Calu3 (cell line): ENCODE measurements around the gene MFSD12. TPM values are rescaled to one million over a fixed set of nuclear protein-coding genes. Genes with fewer than 3 reads are reported as not detected.

ENCODE experiments used
- BruUV-seq: library from RNA; stranded (reverse); fragments of 400-500 nt; replicated peaks from 2 replicates; lab custom pipeline; 2021; lab: Mats Ljungman, UMichigan
- CTCF ChIA-PET: fragments of 300-600 bp; sonication (Branson Sonifier 250); formaldehyde crosslinking; loops from one replicate; lab custom pipeline; 2022; ENCODE audit warnings: antibody characterized with exemption; lab: Charles Lee
- DNase-seq: peaks from one replicate; pipeline ENCODE4 v3.0.0; 2022
- H3K27ac Mint-ChIP-seq: one replicate; pipeline ENCODE4 v1.8.0; 2022; ENCODE audit warnings: mixed read lengths; ENCODE audit not compliant: unreplicated experiment
- H3K27me3 Mint-ChIP-seq: one replicate; pipeline ENCODE4 v1.8.0; 2022; ENCODE audit warnings: mixed read lengths; ENCODE audit not compliant: unreplicated experiment
- H3K36me3 Mint-ChIP-seq: one replicate; pipeline ENCODE4 v1.8.0; 2022; ENCODE audit warnings: mild to moderate bottlenecking, moderate library complexity, mixed read lengths; ENCODE audit not compliant: insufficient read depth, unreplicated experiment
- H3K4me1 Mint-ChIP-seq: one replicate; pipeline ENCODE4 v1.8.0; 2022; ENCODE audit warnings: mild to moderate bottlenecking, low read depth, mixed read lengths; ENCODE audit not compliant: unreplicated experiment
- H3K4me3 Mint-ChIP-seq: one replicate; pipeline ENCODE4 v1.8.0; 2022; ENCODE audit warnings: mild to moderate bottlenecking, low read depth, moderate library complexity, mixed read lengths; ENCODE audit not compliant: unreplicated experiment
- H3K9me3 Mint-ChIP-seq: one replicate; pipeline ENCODE4 v1.8.0; 2022; ENCODE audit warnings: low read depth, mixed read lengths; ENCODE audit not compliant: unreplicated experiment
- CTCF ChIP-seq: fragments of 200-600 bp; IDR thresholded peaks from one replicate; pipeline ENCODE4 v1.8.0; 2022; ENCODE audit warnings: antibody characterized with exemption; ENCODE audit not compliant: unreplicated experiment
- intact Hi-C: fragments of 100-400 bp; cut with micrococcal nuclease; formaldehyde crosslinking; loops from one replicate; pipeline ENCODE4 v1.10.0; 2022; ENCODE audit not compliant: unreplicated experiment
- total RNA-seq: library from RNA; stranded (reverse); gene quantifications from 2 replicates; pipeline ENCODE4 v1.2.3, GENCODE V29; 2022

Gene MFSD12
- total RNA-seq, 1 experiment from 2014 or later = 105 TPM

DNA sequence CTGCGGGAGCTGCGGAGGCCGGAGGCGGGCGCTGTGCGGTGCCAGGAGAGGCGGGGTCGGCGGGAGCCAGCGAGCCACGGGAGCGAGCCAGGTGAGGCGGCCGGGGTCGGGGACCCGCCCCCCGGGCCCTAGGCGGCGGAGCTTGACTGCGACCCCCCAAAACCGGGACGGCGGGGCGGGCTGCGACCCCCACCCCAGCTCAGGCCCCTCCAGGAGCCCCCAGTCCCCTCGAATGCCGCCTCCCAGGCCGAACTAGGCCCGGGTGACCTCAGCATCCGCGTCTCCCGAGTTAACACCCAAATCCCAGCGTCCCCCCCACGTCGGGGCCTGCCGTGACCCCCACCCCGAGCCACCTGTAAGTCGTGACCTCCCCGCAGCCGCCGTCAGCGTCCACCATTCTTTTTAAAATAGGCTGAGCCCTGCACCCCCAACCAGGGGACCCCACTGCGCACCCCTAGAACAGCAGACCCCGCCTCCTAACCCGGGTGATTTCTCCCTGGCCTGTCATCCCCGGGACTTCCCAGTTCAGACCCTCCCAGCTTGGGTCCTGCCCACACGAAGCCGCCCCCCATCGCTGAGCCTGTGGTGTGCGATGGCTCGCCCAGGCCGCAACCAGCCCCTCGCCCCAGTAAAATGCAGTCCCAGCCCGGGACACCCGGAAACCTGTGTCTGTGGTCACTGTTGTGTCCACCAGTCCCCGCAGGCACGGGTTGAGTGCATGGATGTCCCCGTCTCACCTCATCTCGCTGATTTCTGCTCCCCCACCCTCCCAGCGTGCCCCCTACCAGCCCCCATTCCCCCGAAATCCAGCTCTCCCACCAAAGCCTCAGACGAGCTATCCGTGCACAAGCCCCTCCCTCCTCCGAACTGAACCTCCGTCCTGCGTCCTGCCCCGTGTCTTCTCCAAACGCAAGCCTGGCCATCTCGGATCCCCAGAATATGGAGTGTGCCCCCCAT lies 50.7 kb downstream of the MFSD12 start:
- Mint-ChIP-seq H3K27ac (peak overlapping the region; percentile 69), H3K4me3 (peak overlapping the region; percentile 92), H3K36me3 (peaks cover 28% of the 10 kb centered on the region), H3K4me1 (peaks cover 8% of the 10 kb centered on the region), H3K9me3 (no peaks in the 10 kb centered on the region), H3K27me3 (no peaks in the 10 kb centered on the region)
- TF ChIP-seq CTCF = no peak
- CTCF ChIA-PET = interaction anchor here (0.6 kb wide), 1 partner anchor 1065 kb away, joined by 5 read pairs; no protein-coding TSS in a partner anchor
- intact Hi-C loops = no loop called here
- no peak for DNase-seq
- BruUV-seq = no TSS peak

DNA sequence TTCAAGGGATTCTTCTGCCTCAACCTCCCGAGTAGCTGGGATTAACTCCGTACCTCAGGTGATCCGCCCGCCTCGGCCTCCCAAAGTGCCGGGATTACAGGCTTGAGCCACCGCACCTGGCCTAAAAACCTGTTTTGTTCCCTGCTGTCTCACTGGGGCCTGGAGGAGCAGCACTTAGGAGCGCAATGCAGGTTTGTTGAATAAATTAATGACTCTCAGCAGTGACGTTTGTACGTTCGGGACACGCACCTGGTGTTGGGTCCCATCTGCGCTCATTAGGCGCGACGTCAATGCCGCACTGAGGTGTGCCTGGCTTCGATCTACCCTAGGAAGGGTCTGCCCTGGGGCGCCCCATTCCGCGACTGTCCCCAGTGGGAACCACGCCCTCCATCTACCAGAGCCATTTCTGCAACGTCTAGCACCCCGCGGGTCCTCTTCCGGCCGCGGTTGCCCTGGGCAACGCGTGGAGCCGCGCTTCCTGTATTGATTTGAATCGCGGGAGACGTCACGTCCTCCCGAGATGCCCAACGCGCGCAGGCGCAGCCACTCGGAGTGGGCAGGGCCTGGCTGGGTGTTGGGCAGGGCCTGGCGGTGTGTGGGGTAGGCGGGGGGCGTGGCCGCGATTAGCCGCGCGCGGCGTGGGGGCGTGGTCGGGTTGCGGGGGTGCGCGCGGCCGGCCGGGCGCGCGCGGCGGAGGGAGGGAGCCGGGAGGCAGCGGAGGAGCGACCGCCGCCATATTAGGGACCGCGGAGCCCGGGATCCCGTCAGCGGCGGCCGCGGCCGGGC lies 51.6 kb downstream of the MFSD12 start, which contains the start of gene FZR1:
FZR1 (plus strand) TSS at position 714 of the 786 bp plus-strand sequence. CDS start 16,679 bp downstream, outside the sequence.
- intact Hi-C loops = no loop called here
- TF ChIP-seq CTCF = no peak
- no peaks in the 10 kb centered on the region for H3K27me3 Mint-ChIP-seq
- DNase-seq = peak; percentile 97
- TSS peak; percentile 89 for BruUV-seq
- CTCF ChIA-PET = no interaction called here
- peak within 1 kb of the TSS; percentile 92 for H3K27ac Mint-ChIP-seq
- no peaks in the 10 kb centered on the region for H3K9me3 Mint-ChIP-seq
- H3K36me3 Mint-ChIP-seq = peaks cover 33% of the 10 kb centered on the region
- peaks cover 8% of the 10 kb centered on the region for H3K4me1 Mint-ChIP-seq
- peak within 1 kb of the TSS; percentile 92 for H3K4me3 Mint-ChIP-seq

DNA sequence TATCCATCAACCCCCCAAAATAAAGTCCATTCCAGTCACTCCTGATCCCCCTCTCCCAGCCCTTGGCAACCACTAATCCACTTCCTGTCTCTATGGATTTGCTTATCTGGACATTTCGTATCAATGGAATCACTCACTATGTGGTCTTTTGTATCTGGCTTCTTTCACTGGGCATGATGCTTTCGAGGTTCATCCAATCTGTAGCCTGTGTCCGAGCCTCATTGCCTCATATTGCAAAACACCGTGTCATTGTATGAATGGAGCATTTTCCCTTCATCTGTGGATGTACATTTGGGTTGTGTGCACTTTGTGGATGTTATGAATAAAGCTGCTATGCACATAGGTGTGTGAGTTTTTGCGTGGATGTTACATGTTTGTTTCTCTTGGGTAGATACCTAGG lies 52.7 kb downstream of the MFSD12 start:
- H3K9me3 Mint-ChIP-seq = no peaks in the 10 kb centered on the region
- peak overlapping the region; percentile 92 for H3K4me3 Mint-ChIP-seq
- peak overlapping the region; percentile 56 for H3K27ac Mint-ChIP-seq
- CTCF ChIA-PET = no interaction called here
- H3K36me3 Mint-ChIP-seq = peaks cover 44% of the 10 kb centered on the region
- BruUV-seq = no TSS peak
- DNase-seq = no peak
- H3K4me1 Mint-ChIP-seq = peaks cover 8% of the 10 kb centered on the region
- no peak for TF ChIP-seq CTCF
- no peaks in the 10 kb centered on the region for H3K27me3 Mint-ChIP-seq
- intact Hi-C loops = no loop called here

- intact Hi-C loops = no loop called here
- BruUV-seq = no TSS peak
- H3K36me3 Mint-ChIP-seq = peaks cover 39% of the 10 kb centered on the region
- H3K27ac Mint-ChIP-seq = no peak overlapping the region
- CTCF ChIA-PET = no interaction called here
- DNase-seq = no peak
- TF ChIP-seq CTCF = no peak
- H3K4me1 Mint-ChIP-seq = no peaks in the 10 kb centered on the region
- H3K27me3 Mint-ChIP-seq = no peaks in the 10 kb centered on the region
- no peak overlapping the region for H3K4me3 Mint-ChIP-seq
- no peaks in the 10 kb centered on the region for H3K9me3 Mint-ChIP-seq
These were observed 54.3 kb downstream of the MFSD12 start for GRCh38 chr19:3503036-3503572.
